HG03064 (cell line): ENCODE measurements around the gene DDX51.
"Not testable (repeated sequence)": the region's sequence is repeated elsewhere in the genome, so short reads cannot be mapped to it uniquely, and the experiment has no call there.

Experiments
- ATAC-seq: cut with Tn5 transposase; IDR thresholded peaks from one replicate; pipeline ENCODE4 v1.9.1; 2021; ENCODE audit warnings: low read depth; ENCODE audit not compliant: unreplicated experiment

DDX51 gene

DNA sequence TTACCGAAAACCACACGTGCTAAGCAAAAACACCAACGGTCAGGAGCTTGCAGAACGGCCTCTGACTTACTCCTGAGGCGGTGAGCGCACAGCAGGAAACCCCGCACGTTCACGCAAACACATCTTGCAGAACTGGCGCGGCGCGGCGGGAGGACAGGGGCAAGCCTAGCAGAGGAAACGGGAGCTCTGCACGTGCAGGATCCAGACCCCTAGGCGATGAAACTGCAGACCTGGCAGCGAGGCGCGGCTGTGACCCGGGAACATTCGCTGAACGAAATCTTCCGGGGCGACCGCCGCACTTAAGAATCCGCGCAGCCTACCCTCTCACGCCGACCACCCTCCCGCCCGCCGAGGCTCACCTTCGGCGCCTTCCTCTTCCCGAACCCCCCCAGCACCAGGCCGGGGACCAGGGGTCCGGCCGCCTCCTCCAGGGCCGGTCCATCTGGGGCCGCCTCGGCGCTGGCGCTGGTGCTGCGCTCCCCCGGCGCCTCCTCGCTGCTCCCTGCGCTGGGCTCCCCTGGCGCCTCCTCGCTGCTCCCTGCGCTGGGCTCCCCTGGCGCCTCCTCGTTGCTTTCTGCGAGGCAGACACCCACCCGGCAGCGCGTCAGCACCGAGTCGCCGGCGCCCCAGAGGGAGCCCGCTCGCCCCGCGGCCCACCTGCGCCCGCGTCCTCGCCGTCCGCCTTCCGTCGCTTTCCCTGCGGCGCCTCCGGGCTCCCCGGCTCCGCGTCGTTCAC lies 615 bp downstream of the DDX51 start:
- ATAC-seq, result peak; percentile 34

DNA sequence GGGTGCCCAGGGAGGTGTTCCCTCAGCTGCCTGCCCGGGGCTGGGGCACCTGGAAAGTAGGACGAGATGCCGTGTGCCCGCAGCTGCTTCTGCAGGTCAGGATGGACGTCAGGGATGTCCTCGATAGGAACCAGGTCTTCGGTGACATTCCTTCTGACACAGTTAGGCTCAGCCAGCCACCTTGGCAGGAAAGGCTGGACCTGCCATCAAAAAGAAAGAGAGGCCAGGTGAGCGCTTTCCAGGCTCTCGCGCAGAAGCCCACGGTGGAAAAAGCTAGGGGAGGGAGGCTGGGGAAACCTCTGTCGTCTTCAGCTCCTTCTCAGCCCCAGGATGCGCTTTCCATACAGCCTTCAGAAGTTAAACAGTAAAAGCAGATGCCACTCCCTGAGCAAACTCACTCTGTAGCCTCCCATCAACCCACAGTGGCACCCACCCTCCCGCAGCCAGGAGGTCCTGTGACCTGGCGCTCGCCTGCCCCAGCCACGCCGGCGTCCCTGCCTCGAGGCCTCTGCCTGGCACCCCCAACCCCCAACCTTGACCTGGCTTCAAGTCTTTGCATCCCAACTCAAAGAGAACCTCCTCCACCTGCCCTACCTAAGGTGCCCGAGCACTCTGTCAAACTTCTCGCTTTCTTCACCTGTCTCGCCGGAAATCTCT lies 1.3 kb downstream of the DDX51 start:
- ATAC-seq, result no peak

DNA sequence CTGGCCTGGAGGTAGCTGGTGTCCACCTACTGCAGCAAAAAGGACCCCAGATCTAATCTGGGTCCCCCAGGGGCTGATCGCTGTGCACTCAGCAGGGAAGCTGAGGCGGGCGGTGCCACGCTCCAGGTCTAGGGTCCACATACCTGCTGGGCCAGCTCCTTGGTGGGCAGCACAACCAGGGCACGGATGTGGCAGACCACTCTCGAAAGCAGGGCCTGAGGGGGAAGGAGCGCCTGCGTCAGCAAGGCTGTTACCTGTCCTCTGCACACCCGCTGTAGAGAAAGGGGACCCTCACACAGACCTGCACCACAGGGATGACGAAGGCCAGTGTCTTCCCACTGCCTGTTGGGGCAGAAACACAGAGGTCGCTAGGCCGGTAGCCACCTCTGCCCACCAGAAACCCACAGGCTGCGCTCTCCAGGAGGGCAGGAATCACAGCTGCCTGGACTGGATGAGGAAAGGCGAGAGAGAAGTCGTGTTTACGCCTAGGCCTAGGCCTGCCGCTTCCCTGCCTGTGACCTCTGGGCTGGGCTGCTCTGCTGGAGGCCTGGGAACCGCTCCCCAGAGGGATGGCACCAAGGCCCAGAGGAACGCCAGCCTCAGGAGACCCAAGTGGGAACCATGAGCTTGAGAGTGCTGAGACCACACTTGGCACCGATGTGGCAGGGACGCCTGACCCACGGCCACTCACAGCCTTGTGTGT lies 2.0 kb downstream of the DDX51 start:
- ATAC-seq, result no peak

DNA sequence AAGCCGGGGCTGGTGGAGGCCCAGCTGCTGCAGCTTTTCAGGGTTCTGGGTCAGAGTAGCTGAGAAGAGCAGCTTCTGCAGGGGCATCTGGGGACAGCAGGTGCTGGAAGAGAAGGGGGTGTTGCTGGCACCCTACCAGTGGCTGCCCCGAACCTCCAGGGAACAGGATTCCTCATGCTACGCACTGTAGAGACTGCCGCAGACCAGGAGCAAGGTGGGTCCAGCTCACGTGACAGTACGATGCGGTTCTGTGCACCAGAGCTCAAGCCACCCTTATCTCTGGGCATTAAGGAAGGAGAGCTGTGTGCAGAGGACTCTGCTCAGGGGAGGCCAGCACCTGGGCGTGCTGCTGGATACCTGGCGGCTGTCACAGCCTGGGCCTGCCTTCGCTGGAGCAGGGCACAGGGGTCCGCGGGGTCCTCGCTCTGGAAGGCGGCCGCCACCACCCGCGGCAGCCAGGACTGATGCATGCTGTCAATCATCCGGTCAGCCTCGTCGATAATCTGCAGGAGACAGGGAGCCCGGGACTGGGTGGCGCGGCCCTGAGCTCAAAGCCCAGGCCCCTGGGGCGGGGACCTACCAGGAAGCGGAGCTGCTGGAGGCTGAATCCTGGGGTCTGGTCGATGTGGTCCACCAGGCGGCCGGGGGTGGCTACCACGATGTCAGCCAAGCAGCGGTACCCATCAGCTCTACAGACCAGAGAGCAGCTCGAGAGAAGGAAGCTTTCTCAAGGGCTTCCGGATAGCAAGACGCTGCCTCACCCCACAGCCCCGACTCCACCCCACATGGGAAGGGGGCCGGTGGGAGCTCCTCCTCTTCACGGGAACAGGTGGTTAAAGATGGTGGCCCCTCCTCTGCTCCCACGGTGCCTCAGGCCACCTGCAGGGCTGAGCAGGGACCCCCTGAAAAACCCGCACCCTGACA lies 2.9 kb downstream of the DDX51 start:
- ATAC-seq, result no peak

DNA sequence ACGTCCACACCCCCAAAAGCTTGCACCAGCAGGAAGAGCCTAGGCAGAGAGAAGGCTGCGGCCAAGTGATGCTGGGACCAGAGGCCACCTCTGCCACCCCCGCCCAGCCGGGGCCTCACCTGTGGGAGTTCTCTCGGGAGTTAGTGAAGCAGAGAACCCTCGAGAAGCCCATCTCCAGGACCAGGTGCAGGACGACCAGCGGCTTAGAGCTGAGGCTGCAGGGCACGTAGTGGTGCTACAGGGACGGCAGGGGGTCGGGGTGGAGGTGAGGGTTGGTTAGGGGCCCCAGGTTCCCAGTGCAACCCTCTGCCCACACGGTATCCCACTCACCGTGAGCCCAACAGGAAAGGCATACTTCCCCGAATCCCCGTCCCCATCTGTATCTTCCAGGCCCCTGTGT lies 3.6 kb downstream of the DDX51 start:
- ATAC-seq, result no peak

DNA sequence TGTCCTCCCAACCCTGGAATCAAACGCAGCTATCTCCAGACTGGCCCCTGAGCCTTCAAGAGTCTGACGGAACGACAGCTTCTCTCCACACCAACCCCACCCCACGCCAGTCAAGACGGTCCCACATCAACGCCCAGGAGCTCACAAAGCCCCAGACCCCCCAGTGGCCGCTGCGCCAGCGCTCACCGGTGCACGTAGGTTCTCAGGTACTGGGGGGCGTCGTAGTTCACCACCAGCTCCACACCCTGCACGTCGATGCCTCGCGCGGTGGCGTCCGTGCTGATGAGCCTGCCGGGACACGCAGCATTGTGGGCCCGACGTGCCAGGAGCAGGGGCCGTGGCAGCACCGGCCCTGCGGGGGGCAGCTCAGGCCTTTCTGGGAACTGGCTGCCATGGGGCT lies 4.2 kb downstream of the DDX51 start:
- ATAC-seq, result no peak

DNA sequence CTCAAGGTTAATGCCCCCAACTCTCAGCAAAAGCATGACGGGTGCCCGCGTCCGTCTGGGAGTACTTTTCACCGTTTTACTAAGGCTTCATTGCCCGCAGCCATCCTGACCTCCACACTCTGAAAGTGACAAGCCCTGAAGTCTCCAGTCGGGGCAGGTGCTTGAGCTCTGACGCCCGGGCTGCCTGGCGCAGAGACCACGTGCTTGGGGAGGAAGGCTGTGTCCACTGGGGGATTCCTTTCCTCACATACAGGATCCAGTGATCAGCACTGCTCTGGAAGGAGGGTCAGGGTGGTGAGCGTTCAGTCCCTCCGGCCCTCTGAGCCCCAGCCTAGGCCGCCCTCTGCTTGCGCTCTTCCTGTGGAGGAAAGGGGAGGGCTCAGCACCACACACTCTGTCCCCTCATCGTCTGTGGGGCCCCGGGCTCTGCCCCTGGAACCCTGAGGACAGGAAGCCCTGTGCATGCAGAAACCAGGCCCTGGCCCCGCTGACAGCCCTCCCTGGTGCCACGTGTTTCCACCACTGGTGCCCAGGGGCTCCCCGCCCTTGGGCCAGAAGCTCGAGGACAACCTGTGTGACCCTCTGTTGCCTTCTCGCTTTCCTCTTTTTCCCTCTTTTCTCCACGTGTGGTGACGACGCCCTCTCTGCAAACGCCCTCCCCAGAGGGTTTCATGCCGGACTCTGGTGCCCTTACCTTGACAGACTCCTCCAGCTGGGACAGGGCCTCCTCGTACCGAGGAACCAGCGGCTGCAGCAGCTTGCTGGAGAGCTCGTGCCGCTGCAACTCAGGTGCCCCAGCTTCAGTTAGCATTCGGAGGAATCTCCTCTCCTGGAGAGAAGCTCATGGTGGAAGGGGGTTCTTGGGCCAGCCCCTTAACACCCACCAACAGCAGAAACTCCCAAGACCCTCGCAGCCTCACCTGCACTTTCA lies 4.9 kb downstream of the DDX51 start:
- no peak for ATAC-seq

DNA sequence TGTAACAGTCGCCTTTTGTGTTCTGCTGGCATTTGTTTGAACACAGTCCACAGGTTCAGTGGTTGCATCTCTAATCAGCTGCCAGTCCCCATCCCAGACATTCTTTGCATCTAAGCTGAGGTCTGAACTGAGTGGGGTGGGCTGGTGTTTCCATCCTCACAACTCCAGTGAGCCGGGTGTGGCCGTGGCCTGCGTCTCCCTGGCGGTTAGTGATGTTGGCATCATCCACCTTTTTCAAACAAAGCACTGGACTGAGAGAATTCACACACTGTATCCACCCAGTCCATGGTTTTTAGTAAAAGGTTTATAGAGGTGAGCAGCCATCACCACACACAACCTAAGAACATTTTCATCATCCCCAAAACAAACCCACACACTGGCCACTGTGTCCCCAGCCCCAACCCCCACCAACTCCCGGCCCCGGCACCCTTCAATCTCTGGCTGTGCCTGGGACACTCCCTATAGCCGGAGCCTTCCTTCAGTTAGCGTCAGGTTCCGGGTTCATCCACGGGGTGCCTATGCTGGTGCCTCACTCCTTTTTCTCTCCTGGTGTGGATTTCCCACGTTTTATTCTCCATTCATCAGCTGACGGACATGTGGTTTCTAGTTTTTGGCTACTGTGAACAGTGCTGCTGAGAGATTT lies 6.5 kb downstream of the DDX51 start:
- no peak for ATAC-seq

DNA sequence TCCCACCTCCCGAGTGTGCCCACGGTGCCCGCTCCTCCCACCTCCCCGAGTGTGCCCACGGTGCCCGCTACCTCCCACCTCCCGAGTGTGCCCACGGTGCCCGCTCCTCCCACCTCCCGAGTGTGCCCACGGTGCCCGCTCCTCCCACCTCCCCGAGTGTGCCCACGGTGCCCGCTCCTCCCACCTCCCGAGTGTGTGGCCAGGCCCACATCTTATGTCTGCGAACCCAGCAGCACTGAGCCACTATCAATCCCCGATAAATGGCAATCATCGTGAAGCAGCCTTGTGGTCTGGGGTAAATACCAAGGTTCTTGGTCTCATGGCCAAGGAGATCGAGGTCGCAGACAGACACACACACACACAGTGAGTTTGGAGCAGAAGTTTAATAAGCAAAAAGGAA lies 7.9 kb downstream of the DDX51 start:
- ATAC-seq, result not testable (repeated sequence)

DNA sequence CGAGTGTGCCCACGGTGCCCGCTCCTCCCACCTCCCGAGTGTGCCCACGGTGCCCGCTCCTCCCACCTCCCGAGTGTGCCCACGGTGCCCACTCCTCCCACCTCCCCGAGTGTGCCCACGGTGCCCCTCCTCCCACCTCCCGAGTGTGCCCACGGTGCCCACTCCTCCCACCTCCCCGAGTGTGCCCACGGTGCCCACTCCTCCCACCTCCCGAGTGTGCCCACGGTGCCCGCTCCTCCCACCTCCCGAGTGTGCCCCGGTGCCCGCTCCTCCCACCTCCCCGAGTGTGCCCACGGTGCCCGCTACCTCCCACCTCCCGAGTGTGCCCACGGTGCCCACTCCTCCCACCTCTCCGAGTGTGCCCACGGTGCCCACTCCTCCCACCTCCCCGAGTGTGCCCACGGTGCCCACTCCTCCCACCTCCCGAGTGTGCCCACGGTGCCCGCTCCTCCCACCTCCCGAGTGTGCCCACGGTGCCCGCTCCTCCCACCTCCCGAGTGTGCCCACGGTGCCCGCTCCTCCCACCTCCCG lies 9.4 kb downstream of the DDX51 start:
- not testable (repeated sequence) for ATAC-seq

DNA sequence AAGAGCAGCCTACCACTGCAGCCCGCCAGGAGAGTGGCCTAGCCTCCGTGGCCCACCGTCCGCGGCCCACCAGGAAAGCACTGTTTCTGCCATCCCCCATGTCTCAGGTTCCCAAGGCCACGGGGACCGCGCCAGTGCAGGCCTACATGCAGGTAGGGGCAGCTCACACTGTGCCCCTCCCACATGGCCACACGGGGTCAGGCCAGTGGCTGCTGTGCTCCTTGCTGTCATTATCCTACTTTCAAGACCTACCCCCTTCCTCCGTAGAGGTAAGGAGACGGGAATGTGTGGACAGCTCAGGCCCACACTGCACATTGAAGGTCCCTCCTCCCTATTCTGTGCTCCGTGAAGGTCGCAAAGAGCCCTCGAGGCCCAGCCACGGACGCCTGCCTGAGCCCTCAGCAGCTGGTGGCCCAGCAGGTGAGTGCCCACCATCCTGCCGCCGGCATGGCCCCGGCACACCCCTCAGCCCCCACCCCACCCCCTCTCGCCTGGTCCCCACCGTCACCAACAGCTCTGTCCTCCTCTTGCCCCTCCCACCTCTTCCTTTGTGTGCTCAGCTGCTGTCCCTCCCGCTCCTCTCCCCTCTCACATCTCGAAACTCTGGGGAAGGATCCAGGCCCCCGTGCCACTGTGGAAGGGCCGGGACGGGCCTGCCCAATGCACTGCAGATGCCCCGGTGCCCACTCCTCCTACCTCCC lies 10.0 kb downstream of the DDX51 start:
- no peak for ATAC-seq

DNA sequence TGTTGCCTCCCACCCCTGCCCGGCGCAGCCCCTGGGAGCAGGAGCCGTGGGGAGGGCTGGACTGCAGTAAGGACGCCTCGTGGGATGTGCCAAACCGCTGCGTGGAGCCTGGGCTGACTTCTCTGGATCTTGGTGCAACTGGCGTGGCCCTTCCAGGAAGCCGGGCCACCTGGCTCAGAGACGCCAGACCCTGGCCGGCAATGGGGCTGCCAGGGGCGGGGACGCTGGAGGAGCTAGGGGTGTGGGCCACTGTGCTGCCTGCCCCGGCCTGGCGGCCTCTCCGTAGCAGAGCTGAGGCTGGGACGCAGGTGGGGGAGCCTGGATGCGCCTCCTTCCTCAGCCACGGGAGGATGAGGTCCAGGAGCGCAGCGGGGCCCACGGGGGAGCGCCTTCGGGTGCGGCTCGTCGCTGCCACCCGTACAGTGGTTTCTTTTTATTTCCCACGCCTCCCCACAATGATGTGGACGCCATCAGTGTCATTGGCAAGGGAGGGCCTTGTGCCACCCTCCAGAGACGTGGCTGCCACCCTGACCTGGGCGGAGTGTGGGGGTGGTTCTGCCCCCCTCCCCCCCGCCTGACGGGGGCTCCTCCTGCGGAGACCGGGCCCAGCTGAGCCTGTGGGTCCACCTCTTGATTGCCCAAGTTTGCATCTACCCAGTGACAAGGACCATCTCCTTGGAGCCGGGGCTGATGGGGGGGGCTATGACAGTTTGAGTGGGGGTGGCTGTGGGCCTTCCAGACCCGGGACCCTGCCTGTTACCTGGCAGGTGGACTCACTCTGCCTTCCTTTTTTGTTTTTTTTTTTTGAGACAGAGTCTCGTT lies 11.3 kb downstream of the DDX51 start:
- no peak for ATAC-seq

DNA sequence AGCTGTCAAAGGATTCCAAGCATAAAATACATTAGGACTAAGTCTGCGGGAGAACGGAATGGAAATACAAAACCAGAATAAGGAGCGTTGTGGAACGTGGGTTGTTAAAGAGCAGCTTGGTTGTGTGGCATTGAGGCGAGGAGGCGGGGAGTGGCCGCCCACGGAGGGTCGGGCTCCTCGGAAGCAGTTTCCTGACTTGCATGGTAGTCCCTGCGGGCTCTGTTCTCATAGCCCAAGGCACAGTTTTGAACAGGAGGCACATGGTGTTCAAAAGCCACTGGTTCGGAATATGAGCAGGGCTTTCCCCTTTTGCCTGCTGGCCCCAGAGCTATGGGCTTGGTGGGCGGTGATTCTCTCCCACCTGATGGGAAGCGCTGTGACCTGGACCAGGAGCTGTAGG lies 12.2 kb downstream of the DDX51 start:
- no peak for ATAC-seq

DNA sequence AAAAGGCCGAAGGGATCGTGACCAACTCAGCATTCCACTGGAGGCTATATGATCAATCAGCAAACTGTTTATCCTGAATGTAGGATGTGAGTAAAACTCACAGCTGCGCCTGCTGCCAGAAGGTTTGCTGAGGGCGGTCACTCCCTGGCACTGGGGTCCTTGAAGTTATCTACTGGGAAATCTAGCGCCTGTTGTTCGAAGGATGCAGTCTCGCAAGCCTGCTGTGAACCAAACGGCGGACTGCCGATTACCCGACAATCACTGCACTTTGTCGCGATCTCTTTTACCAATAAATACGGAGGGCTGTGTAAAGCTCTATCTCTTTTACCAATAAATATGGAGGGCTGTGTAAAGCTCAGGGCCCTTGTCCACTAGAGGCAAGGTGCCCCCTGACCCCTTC lies 12.9 kb downstream of the DDX51 start:
- ATAC-seq, result no peak

DNA sequence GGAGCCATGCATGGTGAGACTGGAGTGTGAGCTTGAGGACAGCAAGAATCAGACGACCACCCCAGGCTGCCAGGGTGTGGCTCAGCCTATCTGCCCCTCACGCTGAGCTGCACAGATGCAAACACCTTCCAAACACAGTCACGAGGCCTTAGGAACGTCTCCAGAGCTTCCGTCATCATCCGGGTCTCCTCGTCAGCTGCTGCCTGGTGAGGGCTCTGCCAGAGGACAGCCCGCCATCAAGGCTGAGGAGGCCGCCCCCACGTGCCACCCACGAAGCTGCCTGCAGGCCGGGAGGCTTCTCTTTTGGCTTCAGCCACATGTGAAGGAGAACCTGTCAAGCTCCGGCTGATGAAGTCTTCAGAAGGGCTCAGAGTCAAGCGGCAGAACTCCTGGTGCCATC lies 13.4 kb downstream of the DDX51 start:
- ATAC-seq, result no peak

DNA sequence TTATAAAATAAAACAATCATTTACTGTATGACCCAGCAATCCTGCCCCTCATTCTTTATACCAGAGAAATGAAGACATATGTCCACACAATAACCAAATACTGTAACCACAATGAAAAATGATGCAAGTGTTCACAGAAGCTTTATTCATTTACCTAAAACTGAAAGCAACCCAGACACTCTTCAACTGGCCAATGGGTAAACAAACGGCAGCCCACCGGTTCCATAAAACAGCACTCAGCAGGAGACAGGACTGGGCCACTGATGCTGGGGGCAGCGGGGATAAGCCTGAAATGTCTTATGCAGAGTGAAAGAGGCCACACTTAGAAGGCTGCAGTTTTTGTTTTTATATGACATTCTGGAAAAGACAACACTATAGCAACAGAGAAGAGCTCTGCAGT lies 15.1 kb downstream of the DDX51 start:
- ATAC-seq, result no peak

DNA sequence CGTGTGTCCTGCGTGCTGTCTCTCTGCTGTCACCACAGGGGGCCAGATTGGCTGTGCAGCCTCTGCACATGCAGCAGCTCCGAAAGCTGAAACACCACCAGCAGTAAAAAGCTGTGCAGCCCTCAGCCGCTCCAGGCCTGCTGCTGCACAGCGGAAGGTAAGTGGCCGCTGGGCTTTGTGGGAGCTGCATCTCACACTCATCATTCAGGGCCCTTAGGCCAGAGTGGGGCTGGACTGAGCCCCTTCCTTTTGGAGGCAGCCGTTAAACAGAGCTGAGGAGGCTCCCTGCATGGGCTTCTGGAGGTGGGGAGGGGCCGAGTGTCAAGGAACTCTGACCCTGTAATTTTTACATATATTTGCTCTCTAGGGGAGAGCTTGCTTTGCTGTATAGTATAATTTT lies 17.1 kb downstream of the DDX51 start:
- ATAC-seq, result no peak

DNA sequence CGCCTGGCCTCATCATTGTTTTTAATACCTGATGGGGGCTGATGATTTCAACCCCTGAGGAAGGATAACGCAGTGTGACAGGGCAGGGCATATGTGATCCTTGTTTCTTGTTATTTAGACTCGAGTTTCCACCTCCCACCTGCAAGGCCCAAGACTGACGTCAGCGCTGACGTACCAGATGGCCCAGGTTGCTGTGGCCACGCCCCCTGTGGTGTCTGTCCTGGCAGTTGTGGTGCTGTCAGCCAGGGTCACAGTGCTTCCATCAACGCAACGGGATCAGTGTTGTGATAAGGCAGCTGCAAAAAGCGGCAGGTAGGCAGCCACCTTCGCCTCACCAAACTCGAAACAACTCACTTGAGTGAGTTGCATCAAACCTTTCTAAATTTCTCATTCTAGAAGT lies 18.4 kb downstream of the DDX51 start:
- ATAC-seq, result no peak
